BJ (cell line): ENCODE data around the gene PTPN7. TPM values are rescaled to one million over a fixed set of nuclear protein-coding genes. Genes with fewer than 3 reads are reported as not detected.
A peak's percentile ranks its signal among the peaks of the same experiment; 100 is the strongest.

Source experiments
- CTCF ChIA-PET: fragments of 350-600 bp; formaldehyde crosslinking; extraction: SDS; loops from one replicate; lab custom pipeline; 2021; ENCODE audit warnings: antibody characterized with exemption, inconsistent platforms; lab: Yijun Ruan, JAX
- POLR2A ChIA-PET: fragments of 300-600 bp; sonication (Branson Sonifier 250); formaldehyde crosslinking; extraction: SDS; loops from one replicate; lab custom pipeline; 2021; ENCODE audit warnings: antibody characterized with exemption; lab: Charles Lee
- DNase-seq: peaks from one replicate; pipeline ENCODE4 v3.0.0-alpha.2; 2011; ENCODE audit warnings: low read depth
- H3K27me3 ChIP-seq: 2 replicates; pipeline ENCODE4 v1.6.0; 2011; ENCODE audit warnings: low read length; ENCODE audit not compliant: control insufficient read depth, insufficient read depth
- H3K36me3 ChIP-seq: 2 replicates; pipeline ENCODE4 v1.5.1; 2011; ENCODE audit warnings: low read length; ENCODE audit not compliant: control insufficient read depth, insufficient read depth
- H3K4me3 ChIP-seq: 2 replicates; pipeline ENCODE4 v1.5.1; 2011; ENCODE audit warnings: low read depth, mild to moderate bottlenecking, control low read depth, low read length
- CTCF ChIP-seq: IDR thresholded peaks from 2 replicates; pipeline ENCODE4 v1.5.1; 2011; ENCODE audit warnings: low read depth, mild to moderate bottlenecking, control low read depth, inconsistent platforms, low read length, moderate library complexity; ENCODE audit not compliant: insufficient read depth
- polyA plus RNA-seq: library from polyadenylated mRNA; depleted of rRNA; stranded (reverse); fragments of >200 nt; gene quantifications from 2 replicates; pipeline ENCODE4 v1.2.3, GENCODE V29; 2011

PTPN7 gene
- polyA plus RNA-seq, 1 experiment: not detected

- H3K27me3 ChIP-seq: peaks cover 22% of the 10 kb centered on the region
- peak; percentile 82 for TF ChIP-seq CTCF
- ChIA-PET CTCF (interaction anchor here (0.6 to 10.8 kb wide), 43 partner anchors 9 to 1082 kb away, joined by 3 to 206 read pairs (median 6); no protein-coding TSS in a partner anchor), POLR2A (no interaction called here)
- no peaks in the 10 kb centered on the region for H3K36me3 ChIP-seq
- H3K4me3 ChIP-seq: no peak overlapping the region
- DNase-seq: no peak
Measured at GRCh38 chr1:202189001-202189790, 28.8 kb upstream of the PTPN7 start.

GRCh38 chr1:202187697-202188407 is 27.4 kb upstream of the PTPN7 start:
- no peaks in the 10 kb centered on the region for H3K36me3 ChIP-seq
- no peak for TF ChIP-seq CTCF
- CTCF ChIA-PET: interaction anchor here (0.9 to 10.8 kb wide), 15 partner anchors 12 to 532 kb away, joined by 3 to 206 read pairs (median 10); no protein-coding TSS in a partner anchor
- no peak for DNase-seq
- POLR2A ChIA-PET: no interaction called here
- H3K27me3 ChIP-seq: peaks cover 13% of the 10 kb centered on the region
- H3K4me3 ChIP-seq: no peak overlapping the region

- H3K36me3 ChIP-seq: no peaks in the 10 kb centered on the region
- no peak for DNase-seq
- peaks cover 15% of the 10 kb centered on the region for H3K27me3 ChIP-seq
- TF ChIP-seq CTCF: no peak
- no peak overlapping the region for H3K4me3 ChIP-seq
- POLR2A ChIA-PET: no interaction called here
- CTCF ChIA-PET: interaction anchor here (0.9 to 10.8 kb wide), 9 partner anchors 11 to 532 kb away, joined by 3 to 206 read pairs (median 15); partner anchors contain the start of gene UBE2T
Measured at GRCh38 chr1:202187041-202187671, 26.8 kb upstream of the PTPN7 start.

- no peak for DNase-seq
- H3K27me3 ChIP-seq: peaks cover 22% of the 10 kb centered on the region
- H3K4me3 ChIP-seq: no peak overlapping the region
- no peaks in the 10 kb centered on the region for H3K36me3 ChIP-seq
- CTCF ChIA-PET: interaction anchor here (1.3 to 10.8 kb wide), 8 partner anchors 11 to 533 kb away, joined by 4 to 206 read pairs (median 10); partner anchors contain the start of gene UBE2T
- no peak for TF ChIP-seq CTCF
- POLR2A ChIA-PET: no interaction called here
Measured at GRCh38 chr1:202186327-202186726, 25.9 kb upstream of the PTPN7 start.
